ENCODE data around the gene FOXI2.

- no peak for TF ChIP-seq POLR2A (IDR thresholded peaks at IDR 0.05; ENCODE audit: low read length)
- no peak for TF ChIP-seq GATA1 (IDR thresholded peaks at IDR 0.05; ENCODE audit: low read depth, low read length)
These were observed 2.2 kb upstream of the FOXI2 start for GRCh38 chr10:127734753-127735152.

All from erythroblast (primary cell).